ENCODE data around the gene ERC1. TPM values are rescaled to one million over a fixed set of nuclear protein-coding genes. Genes with fewer than 3 reads are reported as not detected.
A peak's percentile ranks its signal among the peaks of the same experiment; 100 is the strongest.

The ERC1 gene
- total and polyA plus RNA-seq, 2 of the 4 experiments (the other 2 are of a cell fraction), result 11.6 to 25.6 TPM

- CTCF ChIA-PET, result no interaction called here
- dilution Hi-C loops (cut with HindIII; ENCODE audit: low sequenced_read_pairs, unreplicated experiment), result no loop called here
Observed at GRCh38 chr12:1523046-1523445, 532.0 kb downstream of the ERC1 start.

More at GRCh38 chr12:1523046-1523445, 532.0 kb downstream of the ERC1 start:
- no peak overlapping the region for H3K23ac ChIP-seq (ENCODE audit: low read depth, low read length)
- H2AK5ac ChIP-seq (ENCODE audit: low read depth, low read length), result peak overlapping the region; percentile 58; the same call in 1 of the 2 replicates
- no peak overlapping the region for H3K27ac ChIP-seq (ENCODE audit: insufficient read depth, low read length)
- H2BK15ac ChIP-seq (ENCODE audit: low read depth, low read length), result no peak overlapping the region; the same call in 2 of the 3 replicates
- peaks cover 0 to 17% of the 10 kb centered on the region in 2 experiments; a peak in 2 of 4 replicates for H3K79me1 ChIP-seq (ENCODE audit: low read depth in 1 of 2, low read length in 2 of 2)
- no peak overlapping the region for H4K8ac ChIP-seq (ENCODE audit: low read depth in 2 of 2, low read length in 2 of 2)
- H4K20me1 ChIP-seq (ENCODE audit: insufficient read depth, low read length), result no peaks in the 10 kb centered on the region
- peak overlapping the region; percentile 3 for H2AK9ac ChIP-seq (replicated peaks; ENCODE audit: low read depth, low read length, poor library complexity)
- H3K36me3 ChIP-seq (ENCODE audit: control insufficient read depth, insufficient read depth, low read length), result no peaks in the 10 kb centered on the region
- no peak overlapping the region for H3K4me3 ChIP-seq (ENCODE audit: insufficient read depth, low read depth, low read length)
- no peak overlapping the region for H3K9ac ChIP-seq (ENCODE audit: low read depth, low read length)
- no peak overlapping the region for H4K5ac ChIP-seq (ENCODE audit: low read depth, low read length)
- TF ChIP-seq, protein P1, sequence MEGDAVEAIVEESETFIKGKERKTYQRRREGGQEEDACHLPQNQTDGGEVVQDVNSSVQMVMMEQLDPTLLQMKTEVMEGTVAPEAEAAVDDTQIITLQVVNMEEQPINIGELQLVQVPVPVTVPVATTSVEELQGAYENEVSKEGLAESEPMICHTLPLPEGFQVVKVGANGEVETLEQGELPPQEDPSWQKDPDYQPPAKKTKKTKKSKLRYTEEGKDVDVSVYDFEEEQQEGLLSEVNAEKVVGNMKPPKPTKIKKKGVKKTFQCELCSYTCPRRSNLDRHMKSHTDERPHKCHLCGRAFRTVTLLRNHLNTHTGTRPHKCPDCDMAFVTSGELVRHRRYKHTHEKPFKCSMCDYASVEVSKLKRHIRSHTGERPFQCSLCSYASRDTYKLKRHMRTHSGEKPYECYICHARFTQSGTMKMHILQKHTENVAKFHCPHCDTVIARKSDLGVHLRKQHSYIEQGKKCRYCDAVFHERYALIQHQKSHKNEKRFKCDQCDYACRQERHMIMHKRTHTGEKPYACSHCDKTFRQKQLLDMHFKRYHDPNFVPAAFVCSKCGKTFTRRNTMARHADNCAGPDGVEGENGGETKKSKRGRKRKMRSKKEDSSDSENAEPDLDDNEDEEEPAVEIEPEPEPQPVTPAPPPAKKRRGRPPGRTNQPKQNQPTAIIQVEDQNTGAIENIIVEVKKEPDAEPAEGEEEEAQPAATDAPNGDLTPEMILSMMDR (conservative IDR thresholded peaks at IDR 0.05; ENCODE audit: low read depth, low read length), result no peak
- TF ChIP-seq BHLHE40 (IDR thresholded peaks at IDR 0.05; ENCODE audit: low read depth, low read length) (no peak), RCOR1 (IDR thresholded peaks at IDR 0.05; ENCODE audit: insufficient replicate concordance, low read length) (no peak), MXI1 (IDR thresholded peaks at IDR 0.05; ENCODE audit: borderline replicate concordance, low read depth, low read length) (no peak), SMC3 (IDR thresholded peaks at IDR 0.05; ENCODE audit: low read depth, low read length) (no peak), MAZ (IDR thresholded peaks at IDR 0.05; ENCODE audit: borderline replicate concordance, low read depth, low read length) (no peak), FOS (IDR thresholded peaks at IDR 0.05; ENCODE audit: low read depth, low read length) (no peak), MAFK (IDR thresholded peaks at IDR 0.05; ENCODE audit: low read depth, low read length) (no peak), RFX5 (IDR thresholded peaks at IDR 0.05; ENCODE audit: low read depth, low read length) (no peak), RAD21 (IDR thresholded peaks at IDR 0.05; ENCODE audit: low read length) (no peak), POLR2A (IDR thresholded peaks at IDR 0.05; ENCODE audit: low read depth, low read length) (no peak), CHD1 (IDR thresholded peaks at IDR 0.05; ENCODE audit: low read depth, low read length) (no peak), NFE2L2 (IDR thresholded peaks at IDR 0.05; ENCODE audit: low read depth, low read length) (no peak), CEBPB (IDR thresholded peaks at IDR 0.05; ENCODE audit: low read depth, low read length) (no peak)
- TF ChIP-seq, protein P2, sequence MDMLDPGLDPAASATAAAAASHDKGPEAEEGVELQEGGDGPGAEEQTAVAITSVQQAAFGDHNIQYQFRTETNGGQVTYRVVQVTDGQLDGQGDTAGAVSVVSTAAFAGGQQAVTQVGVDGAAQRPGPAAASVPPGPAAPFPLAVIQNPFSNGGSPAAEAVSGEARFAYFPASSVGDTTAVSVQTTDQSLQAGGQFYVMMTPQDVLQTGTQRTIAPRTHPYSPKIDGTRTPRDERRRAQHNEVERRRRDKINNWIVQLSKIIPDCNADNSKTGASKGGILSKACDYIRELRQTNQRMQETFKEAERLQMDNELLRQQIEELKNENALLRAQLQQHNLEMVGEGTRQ (IDR thresholded peaks at IDR 0.05; ENCODE audit: low read depth, low read length), result no peak
- TF ChIP-seq, protein P3, sequence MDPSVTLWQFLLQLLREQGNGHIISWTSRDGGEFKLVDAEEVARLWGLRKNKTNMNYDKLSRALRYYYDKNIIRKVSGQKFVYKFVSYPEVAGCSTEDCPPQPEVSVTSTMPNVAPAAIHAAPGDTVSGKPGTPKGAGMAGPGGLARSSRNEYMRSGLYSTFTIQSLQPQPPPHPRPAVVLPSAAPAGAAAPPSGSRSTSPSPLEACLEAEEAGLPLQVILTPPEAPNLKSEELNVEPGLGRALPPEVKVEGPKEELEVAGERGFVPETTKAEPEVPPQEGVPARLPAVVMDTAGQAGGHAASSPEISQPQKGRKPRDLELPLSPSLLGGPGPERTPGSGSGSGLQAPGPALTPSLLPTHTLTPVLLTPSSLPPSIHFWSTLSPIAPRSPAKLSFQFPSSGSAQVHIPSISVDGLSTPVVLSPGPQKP (IDR thresholded peaks at IDR 0.05; ENCODE audit: borderline replicate concordance, low read depth, low read length), result no peak
- H3K56ac ChIP-seq (ENCODE audit: extremely low read depth, insufficient read depth, low read length), result no peak overlapping the region
- POLR2A ChIA-PET (ENCODE audit: unreplicated experiment), result no interaction called here
- no peak overlapping the region for H2AFZ ChIP-seq (replicated peaks; ENCODE audit: low read length, poor library complexity)
- no peak for DNase-seq
- H3K27me3 ChIP-seq (ENCODE audit: control insufficient read depth, insufficient read depth, low read length), result no peaks in the 10 kb centered on the region
- peaks cover 16% of the 10 kb centered on the region for H3K9me1 ChIP-seq (ENCODE audit: insufficient read depth, low read length)
- H3K4me1 ChIP-seq (ENCODE audit: control insufficient read depth, insufficient read depth, low read length), result peaks cover 20% of the 10 kb centered on the region
- H3K4ac ChIP-seq (ENCODE audit: low read depth, low read length), result no peak overlapping the region; the same call in 1 of the 2 replicates
- H2BK20ac ChIP-seq (ENCODE audit: low read depth, low read length), result no peak overlapping the region; the same call in 1 of the 2 replicates
- H4K91ac ChIP-seq (ENCODE audit: insufficient read depth, low read depth, low read length), result no peak overlapping the region; the same call in 1 of the 2 replicates
- no TSS peak for BruUV-seq (replicated peaks)
- H2BK5ac ChIP-seq (ENCODE audit: low read depth, low read length, poor library complexity, severe bottlenecking), result no peak overlapping the region
- no peaks in the 10 kb centered on the region for H3K9me3 ChIP-seq (ENCODE audit: control insufficient read depth, insufficient read depth, low read length)
- H3K4me2 ChIP-seq (ENCODE audit: low read depth, low read length), result no peak overlapping the region
- no peak overlapping the region for H3K18ac ChIP-seq (ENCODE audit: low read depth, low read length)
- WGBS, 2 experiments (ENCODE audit: extremely low coverage in 2 of 2, insufficient read length in 1 of 2), result 88% methylated on average over 7 of the region's 8 CpGs; no CpG with 5 or more reads in 1 of the 2 experiments
- intact Hi-C loops (cut with micrococcal nuclease), result no loop called here
- ATAC-seq (ENCODE audit: low read depth), result no peak
- no peak overlapping the region for H3K14ac ChIP-seq (replicated peaks; ENCODE audit: low read depth, low read length)
- no peak overlapping the region for H2BK120ac ChIP-seq (ENCODE audit: low read depth, low read length)
- in situ Hi-C loops (cut with MboI; ENCODE audit: low sequenced_read_pairs), result no loop called here
